Measurements from ENCODE around the gene SNAP29. TPM values are rescaled to one million over a fixed set of nuclear protein-coding genes. Genes with fewer than 3 reads are reported as not detected.
"Not testable (repeated sequence)": the region's sequence is repeated elsewhere in the genome, so short reads cannot be mapped to it uniquely, and the experiment has no call there.

Gene SNAP29
- total RNA-seq, 1 donor from 2014 or later, result 24.6 TPM

DNA sequence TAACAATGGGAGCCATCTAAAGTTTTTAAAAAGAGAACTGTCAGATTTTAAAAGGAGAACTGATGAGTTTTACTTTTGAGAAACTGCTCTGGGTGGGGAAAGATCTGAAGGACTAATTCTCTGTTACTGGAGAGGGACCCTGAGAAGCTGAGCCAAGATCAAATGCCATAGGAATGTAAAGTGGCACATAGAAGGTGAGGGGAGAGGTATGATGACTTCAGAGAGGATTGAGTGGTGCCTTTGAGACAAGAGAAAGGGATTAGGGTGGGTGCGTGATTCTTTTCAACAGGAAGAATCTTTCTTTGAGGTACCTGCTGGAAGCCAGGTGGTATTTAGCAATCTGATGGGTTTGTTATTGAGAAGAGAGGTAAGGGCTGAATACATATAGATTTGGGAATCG is 67.4 kb downstream of the SNAP29 start:
- no peak for ATAC-seq
- no peak for DNase-seq (ENCODE audit: low spot score)

GRCh38 chr22:20927940-20928572 is 69.2 kb downstream of the SNAP29 start:
- no peak for ATAC-seq

DNA sequence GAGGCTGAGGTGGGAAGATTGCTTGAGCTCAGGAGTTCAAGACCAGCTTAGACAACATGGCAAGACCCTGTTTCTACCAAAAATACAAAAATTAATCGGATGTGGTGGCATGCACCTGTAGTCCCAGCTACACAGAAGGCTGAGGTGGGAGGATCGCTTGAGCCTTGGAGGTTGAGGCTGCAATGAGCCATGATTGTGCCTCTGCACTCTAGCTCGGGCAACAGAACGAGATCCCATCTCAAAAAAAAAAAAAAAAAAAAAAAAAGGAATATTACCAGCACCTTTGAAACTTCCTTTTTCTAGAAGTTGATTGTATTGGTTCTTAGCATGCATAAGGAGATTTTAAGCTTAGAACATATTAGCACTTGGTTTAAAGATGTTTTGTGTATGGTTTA is 69.8 kb downstream of the SNAP29 start:
- no peak for DNase-seq (ENCODE audit: low spot score)
- no peak for ATAC-seq

More at GRCh38 chr22:20927940-20928572, 69.2 kb downstream of the SNAP29 start:
- no peak for DNase-seq (ENCODE audit: low spot score)

GRCh38 chr22:20930004-20930403 is 71.2 kb downstream of the SNAP29 start:
- ATAC-seq (no peak), DNase-seq (ENCODE audit: low spot score) (no peak)

GRCh38 chr22:20930435-20930834 is 71.6 kb downstream of the SNAP29 start:
- not testable (repeated sequence) for DNase-seq (ENCODE audit: low spot score); ATAC-seq

DNA sequence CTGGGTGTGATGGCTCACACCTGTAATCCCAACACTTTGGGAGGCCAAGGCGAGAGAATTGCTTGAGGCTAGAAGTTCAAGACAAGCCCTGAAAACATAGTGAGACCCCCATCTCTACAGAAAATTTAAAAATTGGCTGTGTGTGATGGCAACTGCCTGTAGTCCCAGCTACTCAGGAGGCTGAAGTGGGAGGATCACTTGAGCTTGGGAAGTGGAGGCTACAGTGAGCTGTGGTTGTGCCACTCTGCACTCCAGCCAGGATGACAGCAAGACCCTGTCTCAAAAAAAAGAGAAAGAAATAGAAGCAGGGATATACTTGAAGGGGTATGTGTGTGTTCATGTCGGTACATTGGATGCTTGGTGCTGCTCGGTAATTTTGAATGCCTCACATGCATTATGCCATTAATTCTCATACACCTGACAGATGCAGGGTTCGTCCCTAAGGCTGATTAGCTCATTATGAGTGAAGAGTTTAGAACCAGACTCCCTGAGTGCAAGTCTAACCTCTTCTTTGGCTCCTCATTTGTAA is 72.4 kb downstream of the SNAP29 start:
- ATAC-seq (no peak), DNase-seq (ENCODE audit: low spot score) (no peak)

DNA sequence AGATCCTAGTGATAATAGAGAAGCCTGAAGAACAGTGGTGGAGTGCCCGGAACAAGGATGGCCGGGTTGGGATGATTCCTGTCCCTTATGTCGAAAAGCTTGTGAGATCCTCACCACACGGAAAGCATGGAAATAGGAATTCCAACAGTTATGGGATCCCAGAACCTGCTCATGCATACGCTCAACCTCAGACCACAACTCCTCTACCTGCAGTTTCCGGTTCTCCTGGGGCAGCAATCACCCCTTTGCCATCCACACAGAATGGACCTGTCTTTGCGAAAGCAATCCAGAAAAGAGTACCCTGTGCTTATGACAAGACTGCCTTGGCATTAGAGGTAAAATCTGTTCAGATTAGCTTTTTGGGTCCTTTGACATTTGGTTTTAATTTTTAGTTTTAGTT is 75.1 kb downstream of the SNAP29 start:
- DNase-seq (ENCODE audit: low spot score), result no peak
- no peak for ATAC-seq

- not testable (repeated sequence) for ATAC-seq; DNase-seq (ENCODE audit: low spot score)
Observed at GRCh38 chr22:20935049-20935448, 76.2 kb downstream of the SNAP29 start.

- DNase-seq (ENCODE audit: low spot score); ATAC-seq: not testable (repeated sequence)
Observed at GRCh38 chr22:20935780-20936539, 77.2 kb downstream of the SNAP29 start.

DNA sequence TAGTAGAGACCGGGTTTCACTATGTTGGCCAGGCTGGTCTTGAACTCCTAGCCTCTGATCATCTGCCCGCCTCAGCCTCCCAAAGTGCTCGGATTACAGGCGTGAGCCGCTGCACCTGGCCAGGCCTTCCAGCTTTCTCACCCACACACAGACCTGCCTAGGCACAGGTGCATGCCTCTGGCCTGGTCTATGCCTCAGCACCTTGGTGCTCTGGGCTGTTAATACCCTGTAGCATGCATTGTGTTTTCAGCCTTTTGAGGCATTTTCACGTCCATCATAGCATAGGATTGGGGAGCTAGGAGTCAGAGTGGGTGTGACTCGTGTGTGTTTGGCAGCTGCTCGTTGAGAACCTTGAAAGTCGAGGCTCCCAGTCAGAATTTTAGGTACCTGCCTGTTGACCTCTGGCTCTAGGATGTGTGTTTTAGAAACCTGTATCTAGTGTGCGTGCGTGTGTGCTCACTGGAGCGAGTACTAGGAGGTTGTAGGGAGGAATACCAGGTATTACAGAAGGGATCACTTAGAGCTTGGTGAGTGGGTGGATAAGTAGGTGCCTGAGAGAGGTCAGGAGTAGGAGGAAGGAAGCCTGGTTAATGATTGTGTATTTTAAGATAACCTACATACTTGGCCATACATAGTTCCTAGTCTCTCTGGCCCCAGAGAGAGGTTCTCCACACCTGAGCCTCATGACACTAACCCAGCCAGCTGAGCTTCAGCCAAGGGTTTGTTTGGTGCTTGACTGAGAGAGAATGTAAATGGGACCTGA is 78.4 kb downstream of the SNAP29 start:
- ATAC-seq (peak; percentile 85), DNase-seq (ENCODE audit: low spot score) (peak; percentile 81)

DNA sequence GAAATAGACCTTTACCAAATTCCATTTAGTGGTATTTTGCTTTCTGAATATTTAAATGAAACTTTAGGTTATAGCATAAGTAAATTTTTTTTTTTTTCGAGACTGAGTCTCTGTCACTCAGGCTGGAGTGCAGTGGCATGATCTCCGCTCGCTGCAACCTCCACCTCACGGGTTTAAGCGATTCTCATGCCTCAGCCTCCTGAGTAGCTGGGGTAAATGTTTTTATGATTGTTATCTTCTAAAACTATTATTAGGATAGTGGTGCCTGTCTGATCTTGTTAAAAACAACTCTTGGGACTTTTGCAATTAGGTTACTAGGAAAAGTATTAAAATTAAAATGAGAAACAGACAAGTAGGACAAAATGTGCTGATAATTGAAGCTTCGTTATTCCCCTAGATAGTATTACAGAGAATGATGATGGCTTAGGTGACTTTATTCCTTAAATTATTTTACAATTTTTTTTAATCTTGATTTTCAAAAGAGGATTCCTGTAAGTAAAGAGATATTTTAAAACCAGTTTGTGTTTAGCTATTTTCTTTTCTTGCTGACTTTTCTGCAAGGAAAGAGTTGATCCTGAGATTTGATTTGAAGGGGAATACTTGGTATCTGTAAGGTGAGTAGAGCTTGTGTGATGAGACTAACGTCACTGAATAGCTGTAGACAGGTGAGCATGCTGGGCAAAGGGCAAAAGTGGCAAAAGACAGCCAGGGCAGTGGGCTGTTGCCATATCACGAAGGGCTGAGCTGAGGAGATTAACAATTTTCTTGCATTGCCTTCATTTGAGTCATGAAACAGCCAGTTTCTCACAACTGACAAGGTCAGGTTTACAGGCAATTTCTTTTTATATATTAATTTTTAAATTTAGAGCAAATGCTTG is 79.2 kb downstream of the SNAP29 start:
- ATAC-seq (peak; percentile 76), DNase-seq (ENCODE audit: low spot score) (peak; percentile 66)

- ATAC-seq; DNase-seq (ENCODE audit: low spot score): not testable (repeated sequence)
Observed at GRCh38 chr22:20939457-20940185, 80.8 kb downstream of the SNAP29 start.

- DNase-seq (ENCODE audit: low spot score) (no peak), ATAC-seq (no peak)
Observed at GRCh38 chr22:20940186-20940651, 81.4 kb downstream of the SNAP29 start.

Other genes starting within 250 kb of the SNAP29 start
- gene SERPIND1, start 84.9 kb upstream of the SNAP29 start, total RNA-seq, result 261 TPM
- gene PI4KA, start 196 bp upstream of the SNAP29 start, total RNA-seq, result 40.4 TPM
- gene CRKL, start 58.4 kb downstream of the SNAP29 start, total RNA-seq, result 41.4 TPM
- gene AIFM3, start 108.2 kb downstream of the SNAP29 start, total RNA-seq, result 1.3 TPM
- 36.7 TPM for gene LZTR1, start 123.3 kb downstream of the SNAP29 start, total RNA-seq
- 16.9 TPM for gene THAP7, start 143.1 kb downstream of the SNAP29 start, total RNA-seq
- gene P2RX6, start 156.2 kb downstream of the SNAP29 start, total RNA-seq, result 0.28 TPM
- 0.23 TPM for gene SLC7A4, start 173.6 kb downstream of the SNAP29 start, total RNA-seq
- gene LRRC74B, start 186.9 kb downstream of the SNAP29 start, total RNA-seq, result not detected